Fibroblast of the aortic adventitia (primary cell): Measurements from ENCODE around the gene SESN1. TPM values are rescaled to one million over a fixed set of nuclear protein-coding genes. Genes with fewer than 3 reads are reported as not detected.
"Not testable (repeated sequence)": the region's sequence is repeated elsewhere in the genome, so short reads cannot be mapped to it uniquely, and the experiment has no call there.

Source experiments
- DNase-seq: peaks from one replicate; pipeline ENCODE4 v3.0.0-alpha.2; 2010; ENCODE audit warnings: low read depth
- H3K4me3 ChIP-seq: 2 replicates; pipeline ENCODE4 v1.5.1; 2011; ENCODE audit warnings: low read depth, mild to moderate bottlenecking, control low read depth, low read length, moderate library complexity
- CTCF ChIP-seq: IDR thresholded peaks from 2 replicates; pipeline ENCODE4 v1.5.1; 2011; ENCODE audit warnings: mild to moderate bottlenecking, low read length, control low read depth, inconsistent platforms; ENCODE audit not compliant: insufficient read depth
- total RNA-seq: library from RNA; depleted of rRNA; stranded (reverse); fragments of >200 nt; gene quantifications from 2 replicates; pipeline ENCODE4 v1.2.3, GENCODE V29; 2012; ENCODE audit warnings: low replicate concordance

The SESN1 gene
- total RNA-seq, 1 donor, result 22.7 TPM

DNA sequence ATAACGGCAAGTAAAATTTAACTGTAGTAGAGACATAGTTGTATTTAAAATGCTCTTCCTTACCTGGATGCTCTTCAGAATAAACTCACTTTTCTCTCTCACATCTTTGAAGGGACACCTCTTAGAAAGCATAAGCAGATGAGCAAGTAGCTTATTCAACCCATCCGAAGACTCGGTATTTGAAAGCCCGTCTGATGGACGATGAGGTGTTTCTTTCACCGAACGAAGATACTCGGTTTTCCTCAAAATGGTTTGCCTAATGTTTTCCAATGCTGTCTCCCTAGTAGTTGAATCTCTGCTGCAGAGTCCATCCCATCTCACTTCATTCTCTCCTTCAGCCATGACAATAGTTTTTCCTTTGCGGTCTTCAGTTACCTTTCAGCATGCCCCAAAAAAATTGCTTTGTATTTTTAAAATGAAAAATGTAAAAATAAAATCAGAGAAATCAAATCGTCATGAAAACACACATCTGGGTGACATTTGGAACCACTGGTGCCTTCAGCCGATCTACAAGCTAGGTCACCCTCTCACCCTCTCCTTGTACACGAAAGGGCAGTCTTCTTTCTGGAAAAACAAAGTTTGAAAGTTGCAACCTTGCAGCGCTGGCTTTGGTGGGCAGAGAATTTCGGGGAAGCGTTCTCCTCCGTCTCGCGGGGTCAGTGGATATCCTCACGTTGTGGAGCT is 772 bp downstream of the SESN1 start:
- DNase-seq, result no peak
- H3K4me3 ChIP-seq, result peak overlapping the region; percentile 75
- TF ChIP-seq CTCF, result no peak

DNA sequence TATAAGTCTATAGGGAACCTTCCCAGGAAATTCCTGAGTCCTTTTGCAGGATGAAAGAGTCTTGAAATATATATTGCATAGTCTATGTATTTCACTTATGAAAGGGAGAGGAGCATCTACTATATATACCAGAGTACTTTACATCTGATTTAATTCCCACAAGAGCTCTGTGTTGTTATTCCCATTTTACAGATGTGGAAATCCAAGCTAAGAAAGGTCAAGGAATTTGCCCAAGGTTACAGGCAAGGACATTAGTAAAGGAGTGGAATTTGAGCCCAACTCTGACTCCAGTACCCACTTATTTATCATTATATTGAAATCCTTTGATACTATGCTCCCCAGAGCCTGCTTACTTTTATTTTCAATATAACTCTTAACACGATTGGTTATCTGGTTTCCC is 2.6 kb downstream of the SESN1 start:
- peak overlapping the region; percentile 75 for H3K4me3 ChIP-seq
- no peak for DNase-seq
- TF ChIP-seq CTCF, result no peak

DNA sequence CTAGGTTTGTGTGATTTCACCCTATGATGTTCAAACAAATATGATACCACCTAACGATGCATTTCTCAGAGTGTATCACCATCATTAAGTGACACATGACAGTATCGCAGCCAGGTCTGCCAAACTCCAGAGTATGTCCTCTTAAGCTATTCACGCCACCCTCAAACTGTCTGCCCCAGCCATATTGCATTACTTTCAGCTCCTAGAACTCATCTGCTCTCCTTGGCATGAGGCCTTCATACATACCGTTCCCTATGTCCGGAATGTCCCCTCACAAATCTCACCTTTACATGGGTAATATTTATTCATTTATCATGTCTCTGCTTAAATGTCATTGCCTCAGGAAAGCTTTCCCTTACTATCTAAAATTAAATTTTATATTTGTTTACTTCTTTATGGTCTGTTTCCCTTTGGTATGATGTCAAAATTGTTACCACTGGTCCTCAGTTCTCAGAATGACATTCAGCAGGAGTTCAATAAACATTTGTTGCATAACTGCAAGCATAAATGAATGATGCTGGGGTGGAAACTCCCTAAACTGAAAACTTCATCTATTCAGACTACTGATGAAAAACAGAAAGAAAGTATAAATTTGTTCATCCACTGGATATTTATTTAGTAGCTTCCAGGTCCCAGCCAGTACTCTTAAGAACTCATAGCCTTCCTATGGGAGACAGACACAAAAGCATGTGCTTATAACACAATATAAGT is 3.2 kb downstream of the SESN1 start:
- TF ChIP-seq CTCF, result no peak
- H3K4me3 ChIP-seq, result peak overlapping the region; percentile 75
- DNase-seq, result no peak

DNA sequence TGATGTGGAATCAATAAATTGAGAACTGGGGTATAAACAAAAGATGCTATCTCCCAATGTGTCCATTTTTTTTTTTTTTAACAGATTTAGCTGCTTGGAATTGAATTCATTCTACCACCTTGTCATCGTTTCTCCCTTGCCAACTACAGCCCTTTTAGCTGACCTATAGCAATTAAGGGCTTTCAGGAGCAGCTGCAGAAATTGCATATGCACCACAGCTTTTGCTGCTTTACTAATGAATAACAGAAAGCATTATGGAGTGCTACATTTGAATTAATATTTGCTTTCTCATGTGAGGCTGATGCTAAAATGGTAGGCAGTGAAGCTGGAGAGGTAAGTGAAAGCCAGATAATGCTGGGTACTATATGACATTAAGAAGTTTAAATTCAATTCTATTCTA is 5.7 kb downstream of the SESN1 start:
- DNase-seq, result no peak
- no peak for TF ChIP-seq CTCF
- no peak overlapping the region for H3K4me3 ChIP-seq

DNA sequence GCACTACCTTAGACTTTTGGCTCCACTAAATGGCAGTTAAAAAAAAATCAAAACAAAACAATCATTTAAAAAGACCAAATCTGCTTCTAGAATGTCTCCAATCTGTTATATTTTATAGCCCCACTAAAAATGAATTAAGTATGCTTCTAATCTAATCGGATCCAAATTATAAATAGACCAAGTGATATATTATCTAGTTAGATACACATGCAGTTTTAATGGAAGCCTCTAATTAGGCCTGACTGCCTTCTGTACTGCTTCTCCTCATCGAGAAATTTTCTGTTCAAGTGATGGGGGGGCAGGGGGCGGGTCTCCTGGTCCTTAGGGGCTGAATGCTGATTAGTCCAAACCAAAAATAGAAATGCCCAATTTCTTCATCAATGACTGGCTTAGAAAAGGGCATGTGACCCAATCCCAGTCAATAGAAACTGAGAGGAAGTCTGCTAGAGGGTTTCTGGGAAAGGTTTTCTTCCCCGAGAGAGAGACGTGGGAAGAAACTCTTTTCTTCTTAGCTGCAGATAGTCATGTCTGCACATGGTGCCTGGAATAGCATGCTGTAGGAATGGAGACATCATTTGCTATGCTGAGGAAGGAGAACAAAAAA is 6.9 kb downstream of the SESN1 start:
- H3K4me3 ChIP-seq, result no peak overlapping the region
- TF ChIP-seq CTCF, result no peak
- DNase-seq, result no peak

DNA sequence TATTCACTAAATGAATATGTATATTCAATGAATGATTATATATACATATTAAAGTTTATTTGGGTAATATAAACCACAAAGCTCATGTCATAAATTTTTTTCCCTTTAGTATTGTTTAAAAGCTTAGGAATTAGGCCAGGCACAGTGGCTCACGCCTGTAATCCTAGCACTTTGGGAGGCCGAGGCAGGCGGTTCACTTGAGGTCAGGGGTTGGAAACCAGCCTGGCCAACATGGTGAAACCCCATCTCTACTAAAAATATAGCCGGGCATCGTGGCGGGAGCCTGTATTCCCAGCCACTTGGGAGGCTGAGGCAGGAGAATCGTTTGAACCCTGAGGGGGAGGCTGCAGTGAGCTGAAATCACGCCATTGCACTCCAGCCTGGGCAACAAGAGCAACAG is 10.5 kb downstream of the SESN1 start:
- DNase-seq, H3K4me3 ChIP-seq: not testable (repeated sequence)

DNA sequence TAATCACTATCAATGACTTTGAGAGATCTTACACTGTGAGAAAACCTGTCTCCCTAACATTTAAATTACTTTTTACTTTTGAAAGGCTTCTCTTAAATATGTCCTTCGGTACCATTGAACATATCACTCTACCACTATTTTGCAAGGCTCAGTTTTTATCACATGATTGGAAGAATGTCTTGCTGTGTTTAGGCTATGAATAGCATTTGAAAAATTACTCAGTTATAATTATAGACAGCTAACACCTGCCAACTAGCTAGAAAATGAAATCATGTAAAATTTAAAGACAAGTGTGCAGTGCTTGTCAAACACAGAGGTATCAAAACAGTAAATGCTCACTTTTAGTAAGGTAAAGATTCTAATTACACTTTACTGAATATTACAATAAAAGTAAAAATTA is 11.0 kb downstream of the SESN1 start:
- no peak for DNase-seq

More for the DNA sequence above, 11.0 kb downstream of the SESN1 start:
- TF ChIP-seq CTCF, result no peak
- H3K4me3 ChIP-seq, result no peak overlapping the region
